Measurements from ENCODE around the gene CDC42SE2.
"Not testable (repeated sequence)": the region's sequence is repeated elsewhere in the genome, so short reads cannot be mapped to it uniquely, and the experiment has no call there.

DNA sequence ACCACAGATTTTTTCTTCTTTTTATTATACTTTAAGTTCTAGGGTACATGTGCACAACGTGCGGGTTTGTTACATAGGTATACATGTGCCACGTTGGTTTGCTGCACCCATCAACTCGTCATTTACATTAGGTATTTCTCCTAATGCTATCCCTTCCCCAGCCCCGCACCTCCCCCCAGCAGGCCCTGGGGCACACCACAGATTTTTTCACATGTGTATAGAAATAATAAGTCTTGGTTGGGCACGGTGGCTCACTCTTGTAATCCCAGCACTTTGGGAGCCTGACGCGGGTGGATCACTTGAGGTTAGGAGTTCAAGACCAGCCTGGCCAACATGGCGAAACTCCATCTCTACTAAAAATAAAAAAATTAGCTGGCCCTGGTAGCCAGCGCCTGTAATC is 9.8 kb upstream of the CDC42SE2 start:
- TF ChIP-seq POLR2AphosphoS5 (IDR thresholded peaks at IDR 0.05; ENCODE audit: low read depth, low read length); POLR2A (IDR thresholded peaks at IDR 0.05; ENCODE audit: low read depth, low read length); PAX5 (IDR thresholded peaks at IDR 0.05; ENCODE audit: insufficient read depth, low read length, severe bottlenecking); SPI1 (IDR thresholded peaks at IDR 0.05; ENCODE audit: low read depth, low read length): not testable (repeated sequence)
